Body of pancreas (tissue), 4 donors: ENCODE measurements around the gene PSMG4. TPM values are rescaled to one million over a fixed set of nuclear protein-coding genes. Genes with fewer than 3 reads are reported as not detected.

ENCODE experiments used
- ATAC-seq: fragments of 150-250 bp; one replicate; pipeline ENCODE4 v1.9.1; 2016
- DNase-seq, 4 donors: peaks; one replicate each; pipeline ENCODE4 v3.0.0-alpha.2; 2019
- H3K27ac ChIP-seq, 4 donors: fragments of 200-600 bp; sonication (generic); 1 replicate in 3 of 4; 2 replicates in 1 of 4; pipeline versions ENCODE4 v1.5.1 to v1.6.1; 2016 to 2019; ENCODE audit warnings: mild to moderate bottlenecking in 1 of 4, mixed read lengths in 1 of 4, moderate library complexity in 1 of 4
- H3K27me3 ChIP-seq, 2 donors: fragments of 200-600 bp; sonication (generic); one replicate each; pipeline ENCODE4 v1.6.0; 2016; ENCODE audit warnings: mild to moderate bottlenecking in 1 of 2
- H3K36me3 ChIP-seq, 2 donors: fragments of 200-600 bp; sonication (generic); replicated peaks in 1 of 2; 2 replicates each; pipeline ENCODE4 v1.5.1; 2016; ENCODE audit warnings: low read depth in 2 of 2; ENCODE audit not compliant: insufficient read depth in 1 of 2
- H3K4me1 ChIP-seq: fragments of 200-600 bp; sonication (generic); one replicate; pipeline ENCODE4 v1.6.0; 2016
- H3K4me3 ChIP-seq, 2 donors: fragments of 200-600 bp; sonication (generic); 1 replicate in 1 of 2; 2 replicates in 1 of 2; pipeline ENCODE4 v1.5.1; 2016 to 2019
- H3K9me3 ChIP-seq, 3 donors: fragments of 200-600 bp; sonication (generic); 1 replicate in 2 of 3; 2 replicates in 1 of 3; pipeline ENCODE4 v1.5.1; 2016
- CTCF ChIP-seq, 7 experiments: fragments of 450-650 bp in 4 of 7; fragments of 200-600 bp in 3 of 7; sonication (generic) in 3 of 7; IDR thresholded peaks; one replicate each; pipeline ENCODE4 v1.5.1; 2016 to 2019; ENCODE audit warnings: antibody characterized with exemption in 7 of 7
- POLR2A ChIP-seq, 3 donors: fragments of 450-650 bp; IDR thresholded peaks; one replicate each; pipeline ENCODE4 v1.6.1; 2016; ENCODE audit warnings: antibody characterized with exemption in 3 of 3, mild to moderate bottlenecking in 2 of 3
- WGBS, 2 donors: methylation state at CpG; one replicate each; pipeline ENCODE4 v1.1.5; 2017; 5-methylcytosine and 5-hydroxymethylcytosine counted together
- intact Hi-C: fragments of 100-400 bp; cut with DNase I; formaldehyde crosslinking; loops from one replicate; pipeline ENCODE4 v1.15.1; 2023
- total RNA-seq, 2 donors: library from RNA; depleted of rRNA; stranded (reverse); fragments of >200 nt; gene quantifications; one replicate each; pipeline ENCODE4 v1.1.0, GENCODE V29; 2016

Gene PSMG4
- total RNA-seq, 2 donors from 2014 or later, result 10.9 to 11.2 TPM

GRCh38 chr6:3233321-3233720, 25.4 kb upstream of the PSMG4 start:
- Histone ChIP-seq H3K27ac (no peak overlapping the region), H3K4me1 (peaks cover 35% of the 10 kb centered on the region), H3K4me3 (no peak overlapping the region), H3K9me3 (no peaks in the 10 kb centered on the region), H3K36me3 (no peaks in the 10 kb centered on the region), H3K27me3 (peaks cover 0 to 5% of the 10 kb centered on the region in 2 donors)
- no peak for TF ChIP-seq POLR2A (IDR thresholded peaks at IDR 0.05)
- no peak for TF ChIP-seq CTCF (IDR thresholded peaks at IDR 0.05)
- 80% methylated on average over 3 of the region's 3 CpGs for WGBS, 2 donors
- ATAC-seq (no peak), DNase-seq (no peak)
- intact Hi-C loops, result no loop called here

GRCh38 chr6:3233904-3234303, 24.8 kb upstream of the PSMG4 start:
- no peak overlapping the region for H3K4me3 ChIP-seq
- TF ChIP-seq CTCF (IDR thresholded peaks at IDR 0.05) (no peak), POLR2A (IDR thresholded peaks at IDR 0.05) (no peak)
- peaks cover 30% of the 10 kb centered on the region for H3K4me1 ChIP-seq
- intact Hi-C loops, result no loop called here
- H3K9me3 ChIP-seq, result no peaks in the 10 kb centered on the region
- WGBS, 2 donors, result 74 to 75% methylated on average over 3 of the region's 3 CpGs
- peaks cover 0 to 4% of the 10 kb centered on the region in 2 donors for H3K27me3 ChIP-seq
- no peak overlapping the region for H3K27ac ChIP-seq
- ATAC-seq, result no peak
- H3K36me3 ChIP-seq, result no peaks in the 10 kb centered on the region
- DNase-seq, result no peak

- ATAC-seq, result no peak
- 76 to 83% methylated on average over 2 of the region's 2 CpGs for WGBS, 2 donors
Observed at GRCh38 chr6:3235486-3235885, 23.3 kb upstream of the PSMG4 start.

GRCh38 chr6:3236005-3236404, 22.7 kb upstream of the PSMG4 start:
- no peak for TF ChIP-seq CTCF (IDR thresholded peaks at IDR 0.05)
- no peak for TF ChIP-seq POLR2A (IDR thresholded peaks at IDR 0.05)
- Histone ChIP-seq H3K27ac (no peak overlapping the region), H3K4me3 (no peak overlapping the region), H3K36me3 (no peaks in the 10 kb centered on the region), H3K27me3 (no peaks in the 10 kb centered on the region), H3K9me3 (no peaks in the 10 kb centered on the region), H3K4me1 (peaks cover 10% of the 10 kb centered on the region)
- intact Hi-C loops, result no loop called here
- no peak for DNase-seq
- WGBS, 2 donors, result 67 to 86% methylated on average over 3 of the region's 3 CpGs
- ATAC-seq, result no peak

More at GRCh38 chr6:3235486-3235885, 23.3 kb upstream of the PSMG4 start:
- no peak for DNase-seq
- H3K27me3 ChIP-seq, result no peaks in the 10 kb centered on the region
- no peak overlapping the region for H3K27ac ChIP-seq
- no peaks in the 10 kb centered on the region for H3K9me3 ChIP-seq
- H3K36me3 ChIP-seq, result no peaks in the 10 kb centered on the region
- TF ChIP-seq CTCF (IDR thresholded peaks at IDR 0.05), result no peak
- TF ChIP-seq POLR2A (IDR thresholded peaks at IDR 0.05), result no peak
- H3K4me3 ChIP-seq, result no peak overlapping the region
- intact Hi-C loops, result no loop called here
- H3K4me1 ChIP-seq, result peaks cover 14% of the 10 kb centered on the region
